NCI-H82 treated with DMSO at 0.1 percent for 48 hours (cell line): Measurements from ENCODE around the gene KCNJ16.
A peak's percentile ranks its signal among the peaks of the same experiment; 100 is the strongest.

Experiments used
- DNase-seq: peaks from one replicate; lab custom pipeline; 2025; ENCODE audit not compliant: unreplicated experiment; lab: John Stamatoyannopoulos, UW

KCNJ16 gene

GRCh38 chr17:70096861-70097260, 21.8 kb downstream of the KCNJ16 start:
- DNase-seq: no peak

GRCh38 chr17:70098030-70098429, 23.0 kb downstream of the KCNJ16 start:
- DNase-seq: no peak

GRCh38 chr17:70099294-70099693, 24.3 kb downstream of the KCNJ16 start:
- DNase-seq: no peak

GRCh38 chr17:70099884-70100283, 24.9 kb downstream of the KCNJ16 start:
- no peak for DNase-seq

- DNase-seq: no peak
Measured at GRCh38 chr17:70100983-70101382, 26.0 kb downstream of the KCNJ16 start.

- no peak for DNase-seq
Measured at GRCh38 chr17:70102531-70102930, 27.5 kb downstream of the KCNJ16 start.

- no peak for DNase-seq
Measured at GRCh38 chr17:70104791-70105523, 29.9 kb downstream of the KCNJ16 start.

- no peak for DNase-seq
Measured at GRCh38 chr17:70105641-70106040, 30.6 kb downstream of the KCNJ16 start.

GRCh38 chr17:70106551-70106950, 31.5 kb downstream of the KCNJ16 start:
- no peak for DNase-seq

GRCh38 chr17:70107441-70107840, 32.4 kb downstream of the KCNJ16 start:
- no peak for DNase-seq

- no peak for DNase-seq
Measured at GRCh38 chr17:70107904-70108565, 33.0 kb downstream of the KCNJ16 start.

- DNase-seq: peak; percentile 46
Measured at GRCh38 chr17:70109497-70109896, 34.5 kb downstream of the KCNJ16 start.

- DNase-seq: peak; percentile 64
Measured at GRCh38 chr17:70110443-70110880, 35.4 kb downstream of the KCNJ16 start.

GRCh38 chr17:70111201-70111600, 36.2 kb downstream of the KCNJ16 start:
- no peak for DNase-seq

- no peak for DNase-seq
Measured at GRCh38 chr17:70114405-70114804, 39.4 kb downstream of the KCNJ16 start.

GRCh38 chr17:70115126-70115525, 40.1 kb downstream of the KCNJ16 start:
- no peak for DNase-seq

- no peak for DNase-seq
Measured at GRCh38 chr17:70116919-70117318, 41.9 kb downstream of the KCNJ16 start.

GRCh38 chr17:70119545-70119944, 44.5 kb downstream of the KCNJ16 start:
- DNase-seq: no peak

GRCh38 chr17:70119983-70120382, 45.0 kb downstream of the KCNJ16 start:
- no peak for DNase-seq

GRCh38 chr17:70120425-70120824, 45.4 kb downstream of the KCNJ16 start:
- no peak for DNase-seq

- peak; percentile 50 for DNase-seq
Measured at GRCh38 chr17:70121126-70121525, 46.1 kb downstream of the KCNJ16 start.

GRCh38 chr17:70123193-70123592, 48.2 kb downstream of the KCNJ16 start:
- no peak for DNase-seq

- no peak for DNase-seq
Measured at GRCh38 chr17:70124723-70125122, 49.7 kb downstream of the KCNJ16 start.
